Measurements from ENCODE around the gene STARD10.
A peak's percentile ranks its signal among the peaks of the same experiment; 100 is the strongest.

Gene STARD10

GRCh38 chr11:72747289-72747855, 46.5 kb downstream of the STARD10 start:
- no peak overlapping the region for H3K4me3 ChIP-seq (ENCODE audit: low read depth, low read length)
- DNase-seq (ENCODE audit: low read depth), result no peak
- no peak for TF ChIP-seq CTCF (IDR thresholded peaks at IDR 0.05; ENCODE audit: low read depth, low read length, missing control alignments)

DNA sequence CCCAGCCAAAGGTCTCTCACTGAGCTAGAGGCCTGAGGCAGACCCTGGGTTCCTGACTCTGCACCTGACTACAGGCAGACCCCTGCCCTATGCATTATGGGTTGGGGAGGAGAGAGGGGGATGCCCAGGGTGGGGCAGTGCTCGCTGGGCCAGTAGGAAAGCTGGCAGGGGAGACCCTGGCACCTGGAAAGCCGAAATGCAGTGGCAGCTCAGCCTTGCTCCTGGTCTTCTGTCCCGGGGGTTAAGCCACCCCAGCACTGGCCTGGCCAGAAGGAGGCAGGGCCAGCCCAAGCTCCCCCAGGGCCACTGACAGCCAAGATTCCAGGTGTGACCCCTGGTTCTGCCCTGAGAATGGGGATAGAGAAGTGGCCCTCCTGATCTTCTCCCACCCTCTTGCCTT, 47.0 kb downstream of the STARD10 start:
- TF ChIP-seq CTCF (IDR thresholded peaks at IDR 0.05; ENCODE audit: low read depth, low read length, missing control alignments), result no peak
- H3K4me3 ChIP-seq (ENCODE audit: low read depth, low read length), result no peak overlapping the region
- DNase-seq (ENCODE audit: low read depth), result no peak

GRCh38 chr11:72745925-72746550, 47.8 kb downstream of the STARD10 start:
- no peak overlapping the region for H3K4me3 ChIP-seq (ENCODE audit: low read depth, low read length)
- no peak for DNase-seq (ENCODE audit: low read depth)
- TF ChIP-seq CTCF (IDR thresholded peaks at IDR 0.05; ENCODE audit: low read depth, low read length, missing control alignments), result no peak

DNA sequence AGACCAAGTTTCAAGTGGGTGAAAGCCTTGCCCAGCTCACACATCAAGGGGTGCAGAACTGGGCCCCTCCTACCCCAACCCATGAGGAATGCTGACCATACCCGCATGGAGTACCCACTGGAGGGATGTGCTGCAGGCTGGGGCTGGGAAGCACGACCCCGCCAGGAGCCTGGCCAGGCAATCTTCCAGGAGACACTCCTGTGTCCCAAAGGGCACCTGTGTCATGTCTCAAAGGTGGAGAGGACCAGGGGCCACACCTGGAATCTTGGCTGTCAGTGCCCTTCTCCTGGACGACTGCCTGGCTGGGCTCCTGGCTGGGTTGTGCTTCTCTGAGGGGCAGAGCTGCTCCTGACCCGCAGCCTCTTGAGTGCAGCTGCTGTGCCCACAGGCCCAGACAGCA, 48.3 kb downstream of the STARD10 start:
- DNase-seq (ENCODE audit: low read depth), result no peak
- TF ChIP-seq CTCF (IDR thresholded peaks at IDR 0.05; ENCODE audit: low read depth, low read length, missing control alignments), result no peak
- H3K4me3 ChIP-seq (ENCODE audit: low read depth, low read length), result no peak overlapping the region

GRCh38 chr11:72744474-72744873, 49.4 kb downstream of the STARD10 start:
- no peak for DNase-seq (ENCODE audit: low read depth)
- H3K4me3 ChIP-seq (ENCODE audit: low read depth, low read length), result peak overlapping the region; percentile 1; the same call in 1 of the 2 replicates

GRCh38 chr11:72743321-72744221, 50.3 kb downstream of the STARD10 start:
- H3K4me3 ChIP-seq (ENCODE audit: low read depth, low read length), result no peak overlapping the region
- no peak for TF ChIP-seq CTCF (IDR thresholded peaks at IDR 0.05; ENCODE audit: low read depth, low read length, missing control alignments)
- DNase-seq (ENCODE audit: low read depth), result peak; percentile 82

More at GRCh38 chr11:72744474-72744873, 49.4 kb downstream of the STARD10 start:
- TF ChIP-seq CTCF (IDR thresholded peaks at IDR 0.05; ENCODE audit: low read depth, low read length, missing control alignments), result no peak
